Stimulated activated CD4-positive, alpha-beta T cell treated with anti-CD3 and anti-CD28 coated beads, Interleukin-12 subunit alpha, Interleukin-12 subunit beta, amount 100 ng/mL, for 24 hours (primary cell): ENCODE data around the gene COL9A3.
"Not testable (repeated sequence)": the region's sequence is repeated elsewhere in the genome, so short reads cannot be mapped to it uniquely, and the experiment has no call there.

Experiments
- DNase-seq, 2 experiments: peaks; one replicate each; pipeline ENCODE4 v3.0.0-alpha.2; 2020; ENCODE audit warnings: low read depth in 2 of 2

The COL9A3 gene

DNA sequence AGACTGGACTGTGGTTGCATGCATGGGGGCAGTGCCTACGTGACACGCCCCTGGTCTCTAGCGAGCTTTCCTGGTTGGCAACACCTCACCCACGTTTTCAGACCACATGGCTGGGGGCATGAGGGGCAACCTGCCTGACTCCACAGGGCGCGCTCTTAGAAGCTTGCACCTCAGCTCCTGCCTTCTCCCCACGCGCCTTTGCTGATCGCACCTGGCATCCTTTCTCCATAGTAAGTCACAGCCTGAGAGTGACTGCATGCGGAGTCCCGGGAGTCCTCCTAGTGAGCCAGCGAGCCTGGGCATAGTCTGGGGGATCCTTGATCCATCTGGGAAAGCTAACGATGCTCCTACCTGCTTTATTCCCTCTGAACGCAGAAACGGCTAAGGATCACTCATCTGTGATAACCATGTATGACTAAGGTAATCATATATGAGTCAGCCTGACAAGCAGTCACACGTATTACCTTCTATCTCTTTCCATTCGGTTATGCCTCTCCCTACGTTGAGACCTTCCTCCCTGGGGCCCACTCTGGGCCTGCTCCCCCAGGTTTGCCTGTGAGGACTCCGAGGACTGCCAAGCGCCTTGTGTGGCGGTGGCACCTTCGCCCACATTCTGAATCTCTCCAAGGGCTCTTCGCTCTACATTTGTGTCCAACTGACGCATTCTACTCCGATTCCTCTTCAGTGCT, 40.2 kb downstream of the COL9A3 start:
- DNase-seq: no peak

DNA sequence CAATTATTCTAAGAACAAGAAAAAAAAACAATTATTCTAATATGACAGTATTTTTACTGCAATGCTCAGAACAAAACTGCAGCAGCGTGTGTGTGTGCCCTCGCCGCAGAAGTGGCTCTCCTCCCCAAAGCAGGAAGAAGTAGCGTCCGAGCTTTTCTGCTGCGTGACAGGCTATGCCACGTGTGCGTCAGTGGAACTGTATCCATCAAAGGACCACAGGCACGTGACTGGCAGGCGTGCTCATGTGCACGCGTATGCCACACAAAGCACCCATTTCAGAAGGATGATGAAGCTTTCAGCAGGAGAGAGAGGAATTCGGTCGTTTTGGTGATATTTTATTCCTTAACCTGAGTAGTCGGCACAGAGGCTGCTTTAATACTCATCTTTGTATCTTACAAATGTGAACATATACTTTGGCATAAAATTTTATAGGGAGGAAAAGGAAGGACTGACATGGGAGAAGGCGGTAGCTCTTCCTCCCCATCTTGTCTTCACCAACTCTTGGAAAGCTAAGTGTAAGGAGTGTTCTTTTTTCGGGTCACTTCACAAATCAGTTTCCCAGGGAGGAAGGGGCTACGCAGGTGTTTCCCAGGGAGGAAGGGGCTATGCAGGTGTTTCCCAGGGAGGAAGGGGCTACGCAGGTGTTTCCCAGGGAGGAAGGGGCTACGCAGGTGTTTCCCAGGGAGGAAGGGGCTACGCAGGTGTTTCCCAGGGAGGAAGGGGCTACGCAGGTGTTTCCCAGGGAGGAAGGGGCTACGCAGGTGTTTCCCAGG, 41.4 kb downstream of the COL9A3 start:
- DNase-seq: no peak

DNA sequence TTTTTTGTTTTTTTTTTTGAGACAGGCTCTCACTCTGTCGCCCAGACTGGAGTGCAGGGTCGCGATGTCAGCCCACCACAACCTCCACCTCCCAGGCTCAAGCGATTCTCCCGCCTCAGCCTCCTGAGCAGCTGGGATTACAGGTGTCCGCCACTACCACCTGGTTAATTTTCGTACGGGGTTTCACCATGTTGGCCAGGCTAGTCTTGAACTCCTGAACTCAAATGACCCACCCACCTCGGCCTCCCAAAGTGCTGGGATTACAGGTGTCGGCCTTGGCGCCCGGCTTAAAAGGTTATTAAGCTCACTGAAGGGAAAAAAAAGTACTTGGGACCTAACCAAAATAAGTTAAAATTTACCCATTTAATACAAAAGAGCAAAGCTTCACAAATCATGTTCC, 42.9 kb downstream of the COL9A3 start:
- no peak for DNase-seq

DNA sequence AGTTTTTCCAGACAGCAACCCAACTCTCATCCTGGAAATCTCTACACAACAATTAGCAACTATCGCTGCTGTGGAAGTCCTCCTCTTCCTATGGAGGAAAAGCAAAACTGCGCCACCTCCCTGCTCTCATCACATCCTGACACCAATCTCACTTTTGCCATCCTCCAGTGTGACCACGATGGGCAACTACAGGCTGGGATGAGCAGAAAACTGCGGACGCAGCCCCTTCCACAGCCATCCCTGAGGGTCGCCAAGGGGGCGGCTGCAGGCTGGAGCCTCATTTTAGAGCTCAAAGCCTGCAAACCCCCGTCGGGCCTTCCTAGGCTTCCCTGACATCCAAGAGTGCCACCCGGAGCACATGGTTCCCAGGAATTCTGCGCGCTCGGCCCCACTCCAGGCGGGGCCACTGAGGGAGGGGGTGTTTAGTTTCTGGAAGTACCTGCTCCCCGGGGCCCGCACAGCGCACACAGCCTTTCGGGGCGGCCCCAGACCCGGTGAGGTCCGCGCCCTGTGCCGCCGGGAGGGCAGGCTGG, 43.6 kb downstream of the COL9A3 start:
- no peak for DNase-seq

DNA sequence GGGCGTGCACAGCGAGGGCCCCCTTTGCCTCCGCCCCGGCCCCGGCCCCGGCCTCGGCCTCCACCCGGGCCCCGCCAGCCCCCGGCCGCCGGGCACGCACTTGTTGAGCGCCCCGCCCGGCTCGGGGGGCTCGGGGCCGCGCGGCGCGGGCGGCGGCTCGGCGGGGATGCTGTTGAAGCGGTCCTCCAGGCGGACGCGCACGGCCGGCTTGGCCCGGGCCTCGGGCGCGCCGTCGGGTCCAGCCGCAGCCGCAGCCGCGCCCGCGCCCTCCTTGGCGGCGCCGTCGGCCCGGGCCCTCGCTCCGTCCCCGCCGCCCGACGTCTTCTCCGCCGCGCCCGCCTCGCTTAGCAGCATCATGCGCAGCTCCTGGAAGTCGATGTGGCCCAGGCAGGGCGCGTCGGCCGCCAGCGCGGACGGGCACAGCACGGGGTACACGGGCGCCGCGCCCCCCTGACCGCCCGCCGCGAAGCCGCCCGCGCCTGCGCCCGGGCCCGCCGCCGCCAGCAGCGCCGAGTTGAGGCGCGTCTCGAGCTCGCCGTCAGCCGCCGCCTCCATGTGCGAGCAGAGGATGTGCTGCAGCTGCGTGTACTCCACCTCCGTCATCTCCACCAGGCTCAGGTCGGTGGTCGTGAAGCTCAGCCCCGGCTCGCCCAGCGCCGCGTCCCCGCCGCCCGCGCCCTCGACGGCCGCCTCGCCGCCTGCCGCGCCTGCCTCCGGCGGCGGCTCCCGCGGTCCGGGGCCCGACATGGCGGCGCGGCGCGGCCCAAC, 44.3 kb downstream of the COL9A3 start:
- DNase-seq: no peak

DNA sequence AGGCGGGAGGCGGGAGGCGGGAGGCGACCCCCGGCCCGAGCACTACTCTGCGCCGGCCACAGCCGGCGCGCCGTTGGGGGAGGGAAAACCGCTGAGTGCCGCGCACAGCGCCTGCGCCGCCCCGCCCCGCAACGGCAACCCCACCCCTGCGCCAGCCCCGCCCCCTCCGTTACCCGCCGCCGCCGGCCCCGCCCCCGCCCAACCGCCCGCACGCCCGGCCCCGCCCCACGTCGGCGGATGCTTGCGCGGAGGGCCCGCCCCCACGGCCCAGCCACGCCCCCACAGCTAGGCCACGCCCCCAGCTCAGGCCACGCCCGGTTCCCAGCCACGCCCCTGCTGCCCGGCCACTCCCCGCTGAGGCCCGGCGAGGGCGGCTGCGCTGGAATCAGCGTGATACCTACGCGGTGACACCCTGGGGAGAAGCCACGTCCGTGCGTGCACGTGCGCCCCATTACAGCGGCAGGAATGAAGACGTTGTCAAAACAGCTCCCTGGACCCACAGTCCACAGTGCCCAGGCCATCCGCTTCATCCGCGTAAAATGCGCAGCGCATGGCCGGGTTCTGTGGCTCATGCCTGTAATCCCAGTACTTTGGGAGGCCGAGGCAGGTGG, 45.0 kb downstream of the COL9A3 start, which contains the start of gene TCFL5:
Gene TCFL5 (minus strand): TSS at position 97 of the 611 bp plus-strand sequence. CDS start 152 bp downstream, outside the sequence.
- DNase-seq: peak; percentile 84 to 91

DNA sequence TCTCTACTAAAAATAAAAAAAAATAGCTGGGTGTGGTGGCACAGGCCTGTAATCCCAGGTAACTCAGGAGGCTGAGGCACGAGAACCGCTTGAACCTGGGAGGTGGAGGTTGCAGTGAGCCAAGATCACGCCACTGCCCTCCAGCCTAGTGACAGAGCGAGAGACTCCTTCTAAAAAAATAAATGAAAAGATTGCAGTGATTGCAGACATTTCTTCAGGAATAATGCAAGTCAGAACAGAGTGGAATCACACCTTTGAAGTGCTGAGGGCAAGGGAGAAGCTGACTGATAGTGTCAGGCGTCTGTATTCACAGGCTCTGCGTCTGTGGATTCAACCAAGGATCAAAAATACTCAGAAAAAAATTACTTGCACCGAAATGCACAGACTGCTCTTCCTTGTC, 47.4 kb downstream of the COL9A3 start:
- no peak for DNase-seq

DNA sequence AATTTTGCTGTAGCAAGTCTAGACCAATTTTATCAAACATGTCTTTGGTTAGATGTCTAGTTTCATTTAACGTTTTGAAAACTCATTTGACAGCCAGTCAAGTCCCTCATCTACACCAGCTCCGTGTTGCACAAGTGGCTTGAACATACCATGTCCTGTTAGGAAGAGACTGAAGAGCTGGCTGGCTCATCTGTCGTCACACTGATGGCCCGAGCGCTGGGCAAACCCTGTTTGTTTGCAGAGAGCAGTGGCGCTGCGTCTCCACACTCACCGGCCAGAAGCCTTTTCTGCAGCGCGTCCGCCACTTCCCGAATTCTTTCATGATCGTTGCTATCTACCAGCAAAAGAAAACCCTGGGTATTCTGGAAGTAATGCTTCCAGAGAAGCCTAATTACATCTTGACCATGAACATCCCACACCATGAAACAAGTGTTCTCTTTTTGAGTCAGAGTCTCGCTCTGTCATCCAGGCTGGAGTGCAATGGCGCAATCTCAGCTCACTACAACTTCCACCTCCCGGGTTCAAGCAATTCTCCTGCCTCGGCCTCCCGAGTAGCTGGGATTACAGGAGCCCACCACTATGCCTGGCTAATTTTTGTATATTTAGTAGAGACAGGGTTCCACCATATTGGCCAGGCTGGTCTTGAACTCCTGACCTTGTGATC, 55.5 kb downstream of the COL9A3 start:
- DNase-seq: no peak

DNA sequence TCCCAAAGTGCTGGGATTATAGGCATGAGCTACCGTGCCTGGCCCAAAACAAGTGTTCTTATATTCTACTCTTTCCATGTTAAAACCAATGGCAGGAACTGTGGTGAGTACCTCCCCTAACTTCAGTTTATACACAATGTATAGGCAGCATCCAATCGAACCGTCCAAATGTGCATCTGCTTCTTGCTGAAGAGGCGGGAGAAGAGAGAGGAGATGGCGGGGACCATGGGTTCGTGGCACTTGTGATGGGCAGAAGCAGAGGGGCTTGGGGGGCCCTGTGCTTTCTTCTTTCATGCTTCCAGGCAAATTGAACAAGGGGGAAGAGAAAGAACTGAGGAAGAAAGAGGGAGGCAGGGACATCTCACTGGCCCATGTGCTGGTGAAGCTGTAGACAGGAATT, 56.0 kb downstream of the COL9A3 start:
- no peak for DNase-seq

DNA sequence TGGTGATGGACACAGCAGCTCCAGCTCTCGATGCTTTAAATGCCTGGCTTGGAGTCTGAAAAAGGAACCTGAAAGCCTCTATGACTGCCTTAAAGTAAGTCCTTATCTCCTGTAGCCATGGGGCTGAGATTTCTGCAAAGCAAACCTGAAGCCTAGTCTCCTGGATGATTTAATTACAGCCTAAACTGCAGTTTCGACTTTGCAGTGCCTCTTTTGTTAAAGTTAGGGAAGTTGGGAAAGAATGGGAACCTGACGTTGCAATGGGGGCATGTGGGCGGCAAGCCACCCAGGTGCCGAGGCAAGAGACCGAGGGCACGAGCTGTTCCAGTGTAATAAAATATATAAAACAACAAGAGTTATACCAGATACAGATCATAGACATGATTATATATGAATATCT, 56.4 kb downstream of the COL9A3 start:
- DNase-seq: no peak

DNA sequence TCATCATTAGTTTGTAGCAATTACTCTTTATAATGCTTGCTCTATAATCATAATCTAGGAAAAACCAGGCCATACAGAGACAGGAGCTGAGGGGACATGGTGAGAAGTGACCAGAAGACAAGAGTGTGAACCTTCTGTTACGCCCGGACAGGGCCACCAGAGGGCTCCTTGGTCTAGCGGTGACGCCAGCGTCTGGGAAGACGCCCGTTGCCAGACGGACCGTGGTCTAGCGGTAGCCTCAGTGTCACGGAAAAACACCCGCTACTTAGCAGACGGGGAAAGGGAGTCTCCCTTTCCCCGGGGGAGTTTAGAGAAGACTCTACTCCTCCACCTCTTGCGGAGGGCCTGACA, 56.8 kb downstream of the COL9A3 start:
- not testable (repeated sequence) for DNase-seq

DNA sequence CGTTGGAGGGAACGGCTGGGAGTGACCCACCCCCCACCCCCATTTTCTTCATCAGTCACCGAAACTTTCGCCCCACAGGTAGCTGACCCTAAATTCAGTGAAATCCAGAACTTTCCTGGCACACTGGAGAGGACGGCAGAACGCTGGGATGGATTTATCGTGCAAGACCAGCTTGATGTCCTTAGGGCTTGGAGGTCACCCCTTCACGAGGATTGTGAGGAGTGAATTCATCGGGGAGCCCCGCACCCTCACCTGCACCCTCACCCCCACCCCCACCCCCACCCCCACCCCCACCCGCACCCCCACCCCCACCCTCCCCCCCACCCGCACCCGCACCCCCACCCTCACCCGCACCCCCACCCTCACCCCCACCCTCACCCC, 58.1 kb downstream of the COL9A3 start:
- no peak for DNase-seq

DNA sequence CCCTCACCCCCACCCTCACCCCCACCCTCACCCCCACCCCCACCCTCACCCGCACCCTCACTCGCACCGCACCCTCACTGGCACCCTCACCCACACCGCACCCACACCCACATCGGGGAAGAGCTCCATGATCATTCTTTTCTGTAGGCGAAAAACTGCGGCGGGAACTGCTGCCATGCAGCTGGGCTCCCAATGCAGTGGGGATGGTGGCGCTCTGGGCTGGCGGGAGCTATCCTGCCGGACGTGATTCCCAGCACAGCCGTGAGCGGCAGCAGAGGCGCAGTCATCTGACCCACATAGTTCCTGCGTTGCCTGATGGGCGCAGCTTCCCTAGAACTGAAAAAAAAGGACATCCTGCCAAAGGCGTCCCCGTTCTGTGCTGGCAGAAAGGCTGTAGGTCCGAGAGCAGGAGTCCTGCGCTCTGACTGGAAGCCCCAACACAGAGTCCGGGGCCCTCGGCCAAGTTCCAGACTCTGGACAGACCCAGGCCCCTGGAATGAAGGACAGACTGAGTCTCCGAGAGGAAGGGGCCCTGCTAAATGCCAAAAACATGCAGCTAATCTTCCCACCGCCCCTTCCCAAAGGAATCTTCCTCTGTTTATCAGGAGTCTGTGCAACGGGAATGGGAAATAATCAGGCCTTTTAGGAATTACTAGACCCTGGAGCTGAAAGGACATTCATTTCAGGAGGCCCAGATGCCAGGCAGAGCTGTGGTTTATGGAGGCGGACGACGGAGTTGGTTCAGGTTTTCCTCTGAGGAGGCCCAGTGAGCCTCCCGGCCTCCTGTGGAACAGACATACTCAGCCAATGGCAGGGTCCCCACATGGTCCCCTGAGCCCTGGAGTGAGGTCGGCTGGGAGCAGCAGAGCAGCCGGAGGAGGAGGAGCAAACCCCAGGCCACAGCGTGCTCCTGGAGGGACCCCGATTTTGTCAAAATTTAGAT, 58.8 kb downstream of the COL9A3 start:
- DNase-seq: no peak

DNA sequence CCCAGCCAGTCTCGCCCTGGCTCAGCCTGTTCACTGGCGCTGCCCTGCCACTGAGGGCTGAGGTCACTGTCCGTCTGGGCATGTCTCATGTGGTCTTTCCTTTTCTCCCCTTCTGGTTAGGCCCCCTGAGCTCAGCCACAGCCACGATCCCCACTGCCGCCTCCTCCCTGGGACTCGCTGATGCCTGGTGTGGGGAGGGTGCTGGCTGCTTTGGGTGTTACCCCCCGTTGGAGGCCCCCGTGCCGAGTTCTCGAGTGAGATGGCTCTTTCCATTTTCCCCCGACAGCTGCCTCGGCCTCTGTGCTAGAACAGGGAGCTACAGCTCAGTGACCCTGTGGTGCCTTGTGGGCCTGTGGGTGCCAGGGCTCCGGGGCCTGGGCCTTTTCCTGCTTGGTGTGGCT, 59.7 kb downstream of the COL9A3 start:
- DNase-seq: no peak

DNA sequence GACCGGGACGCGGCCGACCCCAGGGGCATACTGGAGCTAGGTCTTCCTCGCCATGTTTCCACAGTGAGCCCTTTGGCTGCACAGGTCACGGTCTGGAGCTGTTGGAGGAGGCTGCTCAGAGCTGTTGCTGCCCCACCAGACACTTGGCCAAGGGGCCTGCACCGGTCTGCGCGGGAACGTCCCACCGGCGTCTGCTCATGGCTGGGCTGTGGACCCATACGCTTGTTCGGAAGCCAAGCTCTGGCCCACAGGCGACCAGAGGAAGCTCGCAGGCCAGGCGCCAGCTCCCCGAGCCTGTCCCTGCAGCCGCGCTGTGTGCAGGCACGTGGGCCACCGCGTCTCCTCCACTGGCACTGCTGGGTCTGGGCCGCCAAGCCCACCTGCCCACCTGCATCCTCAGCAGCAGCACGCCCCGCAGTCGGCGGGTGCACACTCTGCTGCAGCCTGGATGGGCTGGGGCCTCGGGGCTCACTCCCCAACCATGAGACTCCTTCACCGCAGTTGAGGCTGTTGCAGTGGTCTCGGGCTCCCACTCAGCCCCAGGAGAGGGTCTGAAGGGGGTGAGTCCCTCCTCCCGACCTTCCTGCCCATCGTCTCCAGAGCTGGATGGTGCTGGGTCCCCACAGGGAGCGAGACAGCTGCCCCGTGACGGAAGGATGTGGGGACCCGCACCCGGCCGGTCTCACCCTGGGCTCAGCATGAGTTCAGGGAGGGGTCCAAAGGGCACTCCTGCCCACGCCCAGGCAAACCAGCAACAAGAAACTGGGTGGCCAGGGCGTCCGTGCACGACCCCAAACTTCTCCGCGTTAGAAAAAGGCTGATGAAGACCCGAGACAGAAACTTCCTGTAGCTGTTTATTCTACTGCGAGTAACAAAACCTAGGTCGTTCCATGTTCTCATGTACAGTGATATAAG, 60.3 kb downstream of the COL9A3 start:
- no peak for DNase-seq

DNA sequence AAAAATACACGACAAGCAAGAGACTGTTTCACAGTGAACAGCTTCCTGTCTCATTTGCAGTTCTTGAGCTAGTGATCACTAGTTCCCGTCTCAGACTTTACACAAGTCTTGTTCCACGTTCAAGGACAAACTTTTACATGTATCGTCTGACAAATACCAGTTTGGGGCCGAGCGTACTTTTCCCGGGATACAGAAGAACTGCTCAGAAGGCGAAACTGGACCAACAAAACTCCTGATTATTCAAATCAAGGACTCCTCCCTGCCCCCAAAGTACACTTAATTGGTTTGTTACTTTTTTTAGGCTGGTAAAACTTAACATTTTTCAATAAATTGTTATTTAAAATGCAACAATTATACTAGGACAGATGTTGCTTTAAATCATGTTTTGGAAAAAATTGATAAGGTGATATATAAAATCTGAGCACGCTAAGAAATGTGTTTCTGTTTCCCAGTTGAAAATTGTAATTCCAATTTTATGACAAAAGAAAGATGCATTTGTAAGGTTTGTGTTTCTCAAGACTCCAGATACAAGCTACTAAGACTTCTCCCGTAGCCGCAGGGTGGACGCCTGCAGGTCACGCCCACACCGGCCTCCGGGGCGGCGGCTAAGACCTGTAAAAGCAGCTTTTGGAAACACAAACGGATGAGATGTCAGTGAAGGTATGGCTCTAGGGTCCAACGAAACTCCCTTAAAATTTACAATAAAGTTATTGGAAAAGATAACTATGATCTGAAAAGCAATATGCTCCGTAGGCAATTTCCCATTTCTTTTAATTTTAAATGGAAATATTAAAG, 61.6 kb downstream of the COL9A3 start:
- no peak for DNase-seq

DNA sequence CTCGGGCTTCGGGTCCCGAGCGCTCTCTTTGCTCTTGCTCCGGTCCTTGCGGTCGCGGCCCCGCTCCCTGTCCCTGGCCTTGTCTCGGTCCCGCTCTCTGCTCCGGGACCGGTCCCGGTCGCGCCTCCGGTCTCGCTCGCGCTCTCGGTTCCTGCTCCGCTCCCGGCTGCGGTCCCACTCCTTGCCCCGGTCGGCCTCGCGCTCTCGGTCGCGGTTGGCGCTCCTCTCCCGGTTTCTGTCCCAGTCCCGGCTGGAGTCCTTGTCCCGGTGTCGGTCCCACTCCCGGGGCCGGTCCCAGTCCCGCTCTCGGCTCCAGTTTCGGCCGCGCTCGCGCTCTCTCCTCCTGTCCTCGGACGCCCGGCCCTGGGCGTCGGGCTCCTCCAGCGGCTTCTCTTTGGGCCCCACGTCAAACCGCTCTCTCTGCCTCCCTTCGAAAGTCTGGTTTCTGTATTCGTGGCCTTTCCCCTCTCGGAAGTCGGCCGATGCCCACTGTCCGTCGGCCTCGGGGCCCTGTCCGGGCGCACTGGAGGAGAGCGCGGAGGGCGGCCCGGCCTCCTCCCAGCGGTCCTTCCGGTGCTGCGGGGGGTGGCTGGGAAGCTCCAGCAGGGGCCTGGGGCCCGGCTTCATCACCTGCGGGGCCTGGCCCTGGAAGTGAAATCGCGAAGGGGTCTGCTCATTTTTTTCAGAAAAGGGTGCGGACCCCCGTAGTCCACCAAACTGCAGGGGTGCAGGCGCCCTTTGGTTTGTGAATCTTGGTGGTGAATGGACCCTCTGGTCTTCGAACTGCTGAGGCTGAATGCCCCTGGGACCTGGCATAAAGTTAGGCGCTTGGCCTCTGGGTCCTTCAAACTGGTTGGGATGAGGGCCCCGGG, 62.7 kb downstream of the COL9A3 start:
- no peak for DNase-seq
